ENCODE measurements around the gene COLEC12.

COLEC12 gene

DNA sequence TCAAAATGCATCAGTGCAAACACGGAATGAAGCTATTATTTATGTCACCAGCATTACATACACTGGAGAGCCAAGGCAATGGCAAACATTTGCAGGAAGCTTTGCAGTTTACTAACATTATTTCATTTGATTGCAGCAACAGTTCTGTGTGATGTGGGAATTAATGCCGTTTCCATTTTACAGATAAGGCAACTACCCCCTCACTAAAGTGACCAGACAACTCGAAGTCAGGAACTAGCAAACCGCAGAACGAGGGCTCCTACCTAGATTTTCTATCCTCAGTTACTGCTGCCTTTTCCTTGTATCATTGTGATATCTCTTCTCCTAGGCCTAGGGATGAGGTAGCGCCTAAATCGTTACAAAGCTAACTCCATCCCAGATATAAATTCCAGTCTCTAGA lies 85.5 kb downstream of the COLEC12 start:
- no peak overlapping the region for H4K12ac ChIP-seq (ENCODE audit: low read depth, low read length)
- H3K4ac ChIP-seq (ENCODE audit: low read depth, low read length): no peak overlapping the region
- no peak overlapping the region for H3K27ac ChIP-seq (ENCODE audit: low read depth, low read length)
- H2AK5ac ChIP-seq (ENCODE audit: low read length): no peak overlapping the region
- no peak overlapping the region for H3K23ac ChIP-seq (ENCODE audit: low read length)
- no peak overlapping the region for H2BK120ac ChIP-seq (ENCODE audit: insufficient read depth, low read length, poor library complexity)
- DNase-seq: no peak
- no peak overlapping the region for H3K4me2 ChIP-seq (ENCODE audit: low read length)
- H2BK5ac ChIP-seq (ENCODE audit: low read depth, low read length, poor library complexity): no peak overlapping the region
- H3K79me1 ChIP-seq (ENCODE audit: low read length): peaks cover 3% of the 10 kb centered on the region
- no peaks in the 10 kb centered on the region for H3K36me3 ChIP-seq (ENCODE audit: control insufficient read depth in 1 of 2, insufficient read depth in 2 of 2, low read length in 2 of 2)
- H3K18ac ChIP-seq (ENCODE audit: low read length): no peak overlapping the region
- no peak overlapping the region for H2BK12ac ChIP-seq (ENCODE audit: low read length)
- no peaks in the 10 kb centered on the region for H3K9me3 ChIP-seq (ENCODE audit: insufficient read depth, low read depth, low read length)
- H3K14ac ChIP-seq (ENCODE audit: low read length): no peak overlapping the region
- H3K4me3 ChIP-seq (ENCODE audit: low read depth, low read length): no peak overlapping the region
- H3K9ac ChIP-seq (ENCODE audit: low read length): no peak overlapping the region
- H4K8ac ChIP-seq (ENCODE audit: low read depth, low read length): no peak overlapping the region
- H3K4me1 ChIP-seq (ENCODE audit: control insufficient read depth in 1 of 2, insufficient read depth in 2 of 2, low read length in 2 of 2): peaks cover 0 to 2% of the 10 kb centered on the region in 2 experiments
- WGBS (ENCODE audit: extremely low coverage, insufficient coverage, insufficient read length): no CpG with 5 or more reads among the region's 7 CpGs
- H2AFZ ChIP-seq (ENCODE audit: insufficient read depth, low read length, poor library complexity): no peak overlapping the region
- no peaks in the 10 kb centered on the region for H3K27me3 ChIP-seq (ENCODE audit: insufficient read depth, low read length)
- H4K91ac ChIP-seq (ENCODE audit: low read depth, low read length): no peak overlapping the region
- H3K79me2 ChIP-seq (ENCODE audit: control insufficient read depth, insufficient read depth, low read length, poor library complexity): no peaks in the 10 kb centered on the region

DNA sequence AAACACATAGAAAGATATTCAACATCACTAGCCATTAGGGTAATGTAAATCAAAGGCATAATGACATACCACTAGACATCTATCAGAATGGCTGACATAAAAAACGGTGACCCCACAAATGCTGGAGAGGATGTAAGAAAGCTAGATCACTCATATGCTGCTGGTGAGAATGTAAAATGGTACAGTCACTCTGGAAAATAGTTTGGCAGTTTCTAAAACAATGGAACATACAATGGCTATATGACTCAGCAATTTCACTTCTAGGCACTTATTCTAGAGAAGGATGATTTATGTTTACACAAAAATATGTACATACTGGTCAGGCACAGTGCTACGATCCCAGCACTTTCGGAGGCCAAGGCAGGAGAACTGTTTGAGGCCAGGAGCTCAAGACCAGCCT lies 87.3 kb downstream of the COLEC12 start:
- H2BK120ac ChIP-seq (ENCODE audit: insufficient read depth, low read length, poor library complexity): no peak overlapping the region
- no peak overlapping the region for H3K14ac ChIP-seq (ENCODE audit: low read length)
- no peak overlapping the region for H3K18ac ChIP-seq (ENCODE audit: low read length)
- no peak overlapping the region for H3K4me2 ChIP-seq (ENCODE audit: low read length)
- no peak overlapping the region for H2BK12ac ChIP-seq (ENCODE audit: low read length)
- no peak overlapping the region for H2AK5ac ChIP-seq (ENCODE audit: low read length)
- H3K79me1 ChIP-seq (ENCODE audit: low read length): peaks cover 3% of the 10 kb centered on the region
- H4K12ac ChIP-seq (ENCODE audit: low read depth, low read length): no peak overlapping the region
- H3K27me3 ChIP-seq (ENCODE audit: insufficient read depth, low read length): no peaks in the 10 kb centered on the region
- WGBS (ENCODE audit: extremely low coverage, insufficient coverage, insufficient read length): no CpG with 5 or more reads among the region's 3 CpGs
- no peak overlapping the region for H4K8ac ChIP-seq (ENCODE audit: low read depth, low read length)
- no peaks in the 10 kb centered on the region for H3K36me3 ChIP-seq (ENCODE audit: control insufficient read depth in 1 of 2, insufficient read depth in 2 of 2, low read length in 2 of 2)
- no peak overlapping the region for H3K27ac ChIP-seq (ENCODE audit: low read depth, low read length)
- H3K4ac ChIP-seq (ENCODE audit: low read depth, low read length): no peak overlapping the region
- H3K79me2 ChIP-seq (ENCODE audit: control insufficient read depth, insufficient read depth, low read length, poor library complexity): no peaks in the 10 kb centered on the region
- H3K9ac ChIP-seq (ENCODE audit: low read length): no peak overlapping the region
- H3K23ac ChIP-seq (ENCODE audit: low read length): no peak overlapping the region
- no peaks in the 10 kb centered on the region for H3K9me3 ChIP-seq (ENCODE audit: insufficient read depth, low read depth, low read length)
- no peak overlapping the region for H3K4me3 ChIP-seq (ENCODE audit: low read depth, low read length)
- H2BK5ac ChIP-seq (ENCODE audit: low read depth, low read length, poor library complexity): no peak overlapping the region
- H2AFZ ChIP-seq (ENCODE audit: insufficient read depth, low read length, poor library complexity): no peak overlapping the region
- H4K91ac ChIP-seq (ENCODE audit: low read depth, low read length): no peak overlapping the region
- no peak for DNase-seq
- peaks cover 0 to 2% of the 10 kb centered on the region in 2 experiments for H3K4me1 ChIP-seq (ENCODE audit: control insufficient read depth in 1 of 2, insufficient read depth in 2 of 2, low read length in 2 of 2)

DNA sequence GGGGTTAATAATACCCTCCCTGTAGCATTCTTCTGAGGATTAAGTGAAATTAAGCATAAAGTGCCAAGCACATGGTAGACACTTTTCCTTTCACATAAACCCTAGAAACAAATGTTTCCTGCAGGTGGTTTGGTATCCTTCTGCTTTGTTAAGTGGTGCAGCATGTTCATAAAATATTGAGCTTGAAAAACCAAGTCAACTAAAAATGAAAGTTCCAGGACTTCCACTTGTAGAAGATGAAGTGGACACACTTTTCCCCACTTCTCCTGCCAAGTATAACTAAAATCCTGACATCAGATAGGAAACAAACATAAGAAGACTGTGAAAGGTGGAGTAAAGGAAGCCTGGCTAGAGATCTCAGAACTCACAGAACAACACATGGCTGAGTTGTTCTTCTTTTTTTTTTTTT lies 90.5 kb downstream of the COLEC12 start:
- H3K4ac ChIP-seq (ENCODE audit: low read depth, low read length): no peak overlapping the region
- no peak overlapping the region for H4K91ac ChIP-seq (ENCODE audit: low read depth, low read length)
- H3K4me2 ChIP-seq (ENCODE audit: low read length): no peak overlapping the region
- no peaks in the 10 kb centered on the region for H3K27me3 ChIP-seq (ENCODE audit: insufficient read depth, low read length)
- no peak overlapping the region for H3K18ac ChIP-seq (ENCODE audit: low read length)
- no peak for DNase-seq
- H2BK120ac ChIP-seq (ENCODE audit: insufficient read depth, low read length, poor library complexity): no peak overlapping the region
- no peaks in the 10 kb centered on the region for H3K79me2 ChIP-seq (ENCODE audit: control insufficient read depth, insufficient read depth, low read length, poor library complexity)
- H3K36me3 ChIP-seq (ENCODE audit: control insufficient read depth in 1 of 2, insufficient read depth in 2 of 2, low read length in 2 of 2): no peaks in the 10 kb centered on the region
- H4K8ac ChIP-seq (ENCODE audit: low read depth, low read length): no peak overlapping the region
- H3K27ac ChIP-seq (ENCODE audit: low read depth, low read length): no peak overlapping the region
- H3K4me1 ChIP-seq (ENCODE audit: control insufficient read depth in 1 of 2, insufficient read depth in 2 of 2, low read length in 2 of 2): no peaks in the 10 kb centered on the region
- no peak overlapping the region for H4K12ac ChIP-seq (ENCODE audit: low read depth, low read length)
- no peak overlapping the region for H2AFZ ChIP-seq (ENCODE audit: insufficient read depth, low read length, poor library complexity)
- H3K23ac ChIP-seq (ENCODE audit: low read length): no peak overlapping the region
- peaks cover 3% of the 10 kb centered on the region for H3K9me3 ChIP-seq (ENCODE audit: insufficient read depth, low read depth, low read length)
- no peak overlapping the region for H3K4me3 ChIP-seq (ENCODE audit: low read depth, low read length)
- H3K9ac ChIP-seq (ENCODE audit: low read length): no peak overlapping the region
- no peak overlapping the region for H3K14ac ChIP-seq (ENCODE audit: low read length)
- no peaks in the 10 kb centered on the region for H3K79me1 ChIP-seq (ENCODE audit: low read length)
- H2AK5ac ChIP-seq (ENCODE audit: low read length): no peak overlapping the region
- H2BK5ac ChIP-seq (ENCODE audit: low read depth, low read length, poor library complexity): no peak overlapping the region
- H2BK12ac ChIP-seq (ENCODE audit: low read length): no peak overlapping the region

DNA sequence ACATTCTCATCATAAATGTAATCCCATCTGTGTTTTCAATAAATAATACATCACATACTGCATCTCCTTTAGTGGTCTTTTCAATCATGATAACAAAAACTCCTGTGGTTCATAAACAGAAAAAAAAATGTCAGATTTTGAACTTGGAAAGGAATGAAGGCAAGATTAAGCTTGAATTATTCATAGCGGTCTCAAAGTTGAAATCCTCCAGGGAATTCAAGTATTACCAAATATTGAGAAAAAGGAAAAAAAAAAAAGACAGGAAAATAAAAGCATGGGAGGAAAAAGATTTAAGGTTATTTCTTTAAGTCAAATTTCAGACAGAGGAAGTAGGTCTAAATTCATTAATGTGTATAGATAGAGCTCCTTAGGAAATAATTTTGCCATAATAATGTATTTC lies 92.1 kb downstream of the COLEC12 start:
- H3K79me2 ChIP-seq (ENCODE audit: control insufficient read depth, insufficient read depth, low read length, poor library complexity): no peaks in the 10 kb centered on the region
- no peak for DNase-seq
- H2BK120ac ChIP-seq (ENCODE audit: insufficient read depth, low read length, poor library complexity): no peak overlapping the region
- H4K8ac ChIP-seq (ENCODE audit: low read depth, low read length): no peak overlapping the region
- H3K14ac ChIP-seq (ENCODE audit: low read length): no peak overlapping the region
- no peaks in the 10 kb centered on the region for H3K79me1 ChIP-seq (ENCODE audit: low read length)
- no peaks in the 10 kb centered on the region for H3K4me1 ChIP-seq (ENCODE audit: control insufficient read depth in 1 of 2, insufficient read depth in 2 of 2, low read length in 2 of 2)
- H3K9me3 ChIP-seq (ENCODE audit: insufficient read depth, low read depth, low read length): peaks cover 3% of the 10 kb centered on the region
- no peak overlapping the region for H2AK5ac ChIP-seq (ENCODE audit: low read length)
- no peak overlapping the region for H3K4me3 ChIP-seq (ENCODE audit: low read depth, low read length)
- H3K4ac ChIP-seq (ENCODE audit: low read depth, low read length): no peak overlapping the region
- no peak overlapping the region for H3K23ac ChIP-seq (ENCODE audit: low read length)
- H2BK5ac ChIP-seq (ENCODE audit: low read depth, low read length, poor library complexity): no peak overlapping the region
- H3K36me3 ChIP-seq (ENCODE audit: control insufficient read depth in 1 of 2, insufficient read depth in 2 of 2, low read length in 2 of 2): no peaks in the 10 kb centered on the region
- no peak overlapping the region for H2BK12ac ChIP-seq (ENCODE audit: low read length)
- no peak overlapping the region for H3K18ac ChIP-seq (ENCODE audit: low read length)
- H4K91ac ChIP-seq (ENCODE audit: low read depth, low read length): no peak overlapping the region
- WGBS (ENCODE audit: extremely low coverage, insufficient coverage, insufficient read length): no CpG with 5 or more reads among the region's 1 CpG
- no peak overlapping the region for H3K27ac ChIP-seq (ENCODE audit: low read depth, low read length)
- H3K27me3 ChIP-seq (ENCODE audit: insufficient read depth, low read length): no peaks in the 10 kb centered on the region
- H3K9ac ChIP-seq (ENCODE audit: low read length): no peak overlapping the region
- no peak overlapping the region for H4K12ac ChIP-seq (ENCODE audit: low read depth, low read length)
- H2AFZ ChIP-seq (ENCODE audit: insufficient read depth, low read length, poor library complexity): no peak overlapping the region
- H3K4me2 ChIP-seq (ENCODE audit: low read length): no peak overlapping the region
